Testis (tissue), 3 donors: ENCODE measurements around the gene SLC51A. TPM values are rescaled to one million over a fixed set of nuclear protein-coding genes. Genes with fewer than 3 reads are reported as not detected.
A peak's percentile ranks its signal among the peaks of the same experiment; 100 is the strongest.

Experiments used
- DNase-seq: peaks from one replicate; pipeline ENCODE4 v3.0.0-alpha.2; 2019
- H3K27ac ChIP-seq, 2 donors: fragments of 200-600 bp; sonication (generic); one replicate each; pipeline ENCODE4 v1.5.1; 2019
- H3K27me3 ChIP-seq: fragments of 200-600 bp; sonication (generic); one replicate; pipeline ENCODE4 v1.5.1; 2019
- H3K36me3 ChIP-seq: fragments of 200-600 bp; sonication (generic); one replicate; pipeline ENCODE4 v1.5.1; 2017; ENCODE audit warnings: low read depth; ENCODE audit errors: missing control alignments
- H3K4me1 ChIP-seq: fragments of 200-600 bp; sonication (generic); one replicate; pipeline ENCODE4 v1.5.1; 2019
- H3K4me3 ChIP-seq, 2 donors: fragments of 200-600 bp; sonication (generic); one replicate each; pipeline ENCODE4 v1.5.1; 2017 to 2019
- H3K9me3 ChIP-seq: fragments of 200-600 bp; sonication (generic); one replicate; pipeline ENCODE4 v1.5.1; 2017
- CTCF ChIP-seq, 3 experiments: fragments of 450-650 bp in 2 of 3; fragments of 200-600 bp in 1 of 3; sonication (generic) in 1 of 3; IDR thresholded peaks; one replicate each; pipeline ENCODE4 v1.5.1; 2016 to 2019; ENCODE audit warnings: antibody characterized with exemption in 3 of 3, mild to moderate bottlenecking in 2 of 3, moderate library complexity in 1 of 3
- POLR2A ChIP-seq: fragments of 450-650 bp; IDR thresholded peaks from one replicate; pipeline ENCODE4 v1.6.1; 2017; ENCODE audit warnings: antibody characterized with exemption, mild to moderate bottlenecking, moderate library complexity
- WGBS, 2 donors: methylation state at CpG; one replicate each; pipeline ENCODE4 v1.1.5; 2018; 5-methylcytosine and 5-hydroxymethylcytosine counted together
- intact Hi-C: fragments of 100-400 bp; cut with DNase I; formaldehyde crosslinking; loops from one replicate; pipeline ENCODE4 v1.15.1; 2023; ENCODE audit warnings: low total_unique reads
- polyA plus RNA-seq: library from polyadenylated mRNA; stranded (reverse); fragments of 350-450 nt; fragmentation: Illumina TruSeq; extraction: RNeasy Lipid Tissue Mini Kit (QIAGEN cat#74804); gene quantifications from one replicate; pipeline ENCODE4 v1.2.3, GENCODE V29; 2014; ENCODE audit warnings: low read depth, low replicate concordance; ENCODE audit not compliant: insufficient read depth
- total RNA-seq, 2 donors: library from RNA; depleted of rRNA; stranded (reverse); fragments of >200 nt; gene quantifications; one replicate each; pipeline ENCODE4 v1.2.3, GENCODE V29; 2016

The SLC51A gene
- total and polyA plus RNA-seq, 3 donors from 2014 or later, result 27.2 to 60.6 (median 35.1) TPM

DNA sequence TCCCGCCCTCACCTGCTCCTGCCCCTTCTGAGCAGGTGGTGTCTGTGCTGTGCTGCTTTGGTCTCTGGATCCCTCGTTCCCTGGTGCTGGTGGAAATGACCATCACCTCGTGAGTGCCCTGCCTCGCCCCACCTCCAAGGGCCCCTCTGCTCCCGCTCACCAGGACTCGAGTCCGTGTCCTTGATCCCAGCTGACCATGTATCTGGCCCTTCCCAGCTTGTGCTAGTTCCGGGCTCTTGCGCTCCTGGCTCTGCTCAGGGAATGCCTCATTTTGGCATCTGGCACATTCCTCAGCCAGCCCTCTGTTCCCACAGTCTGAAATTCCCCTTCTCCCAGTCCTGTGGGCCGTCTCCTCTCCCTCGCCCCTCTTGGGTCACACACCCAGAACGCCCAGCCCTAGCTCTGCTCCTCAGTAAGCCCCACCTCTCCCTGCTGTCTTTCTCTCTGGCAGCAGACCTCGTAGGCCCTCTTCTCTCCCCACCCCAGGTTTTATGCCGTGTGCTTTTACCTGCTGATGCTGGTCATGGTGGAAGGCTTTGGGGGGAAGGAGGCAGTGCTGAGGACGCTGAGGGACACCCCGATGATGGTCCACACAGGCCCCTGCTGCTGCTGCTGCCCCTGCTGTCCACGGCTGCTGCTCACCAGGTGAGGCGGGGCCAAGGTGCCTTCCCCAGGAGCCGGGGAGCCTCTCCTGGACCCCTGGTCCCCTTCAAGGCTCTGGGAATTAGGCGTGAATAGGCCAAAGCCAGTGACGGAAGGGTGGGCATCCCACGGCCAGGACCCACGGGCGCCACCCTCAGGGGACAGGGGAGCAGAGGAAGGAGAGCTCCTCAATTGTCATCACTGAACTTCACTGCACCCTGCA is 11.5 kb downstream of the SLC51A start:
- no peaks in the 10 kb centered on the region for H3K9me3 ChIP-seq
- no peaks in the 10 kb centered on the region for H3K27me3 ChIP-seq
- peak overlapping the region; percentile 83 to 91 for H3K27ac ChIP-seq
- TF ChIP-seq POLR2A (no peak), CTCF (IDR thresholded peaks at IDR 0.05) (no peak)
- 28 to 30% methylated on average over 14 to 24 of the region's 24 CpGs for WGBS, 2 donors
- intact Hi-C loops, result no loop called here
- peak overlapping the region in 1 of 2 donors; percentile 18 for H3K4me3 ChIP-seq
- peak; percentile 74 for DNase-seq
- H3K36me3 ChIP-seq, result no peaks in the 10 kb centered on the region
- peaks cover 57% of the 10 kb centered on the region for H3K4me1 ChIP-seq

- WGBS, 2 donors, result 94 to 95% methylated on average over 12 of the region's 12 CpGs
- intact Hi-C loops, result no loop called here
- TF ChIP-seq CTCF (IDR thresholded peaks at IDR 0.05) (no peak), POLR2A (no peak)
Measured at GRCh38 chr3:196232154-196232881, 16.0 kb downstream of the SLC51A start.

DNA sequence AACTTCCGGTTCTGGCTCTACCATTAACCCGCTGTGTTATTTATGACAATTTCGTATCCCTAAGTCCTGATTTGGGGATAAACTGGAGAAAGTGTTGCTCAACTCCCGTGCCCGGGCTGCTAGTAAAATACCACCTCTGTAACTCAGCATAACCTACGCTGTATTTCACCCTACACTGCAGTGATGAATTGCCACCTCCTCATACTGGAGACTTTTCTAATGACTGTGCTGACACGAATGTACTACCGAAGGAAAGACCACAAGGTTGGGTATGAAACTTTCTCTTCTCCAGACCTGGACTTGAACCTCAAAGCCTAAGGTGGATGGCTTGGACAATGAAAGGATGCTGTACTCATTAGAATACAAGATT is 16.5 kb downstream of the SLC51A start:
- intact Hi-C loops, result no loop called here
- WGBS, 2 donors, result 88 to 89% methylated on average over 8 of the region's 8 CpGs
- no peaks in the 10 kb centered on the region for H3K36me3 ChIP-seq
- no peak overlapping the region for H3K4me3 ChIP-seq
- H3K4me1 ChIP-seq, result peaks cover 59% of the 10 kb centered on the region
- no peak for DNase-seq
- no peaks in the 10 kb centered on the region for H3K27me3 ChIP-seq
- no peak overlapping the region for H3K27ac ChIP-seq
- no peak for TF ChIP-seq CTCF (IDR thresholded peaks at IDR 0.05)
- no peak for TF ChIP-seq POLR2A
- no peaks in the 10 kb centered on the region for H3K9me3 ChIP-seq

More at GRCh38 chr3:196232154-196232881, 16.0 kb downstream of the SLC51A start:
- no peak for DNase-seq
- Histone ChIP-seq H3K4me1 (peaks cover 59% of the 10 kb centered on the region), H3K4me3 (no peak overlapping the region), H3K9me3 (no peaks in the 10 kb centered on the region), H3K27ac (no peak overlapping the region), H3K36me3 (no peaks in the 10 kb centered on the region), H3K27me3 (no peaks in the 10 kb centered on the region)

DNA sequence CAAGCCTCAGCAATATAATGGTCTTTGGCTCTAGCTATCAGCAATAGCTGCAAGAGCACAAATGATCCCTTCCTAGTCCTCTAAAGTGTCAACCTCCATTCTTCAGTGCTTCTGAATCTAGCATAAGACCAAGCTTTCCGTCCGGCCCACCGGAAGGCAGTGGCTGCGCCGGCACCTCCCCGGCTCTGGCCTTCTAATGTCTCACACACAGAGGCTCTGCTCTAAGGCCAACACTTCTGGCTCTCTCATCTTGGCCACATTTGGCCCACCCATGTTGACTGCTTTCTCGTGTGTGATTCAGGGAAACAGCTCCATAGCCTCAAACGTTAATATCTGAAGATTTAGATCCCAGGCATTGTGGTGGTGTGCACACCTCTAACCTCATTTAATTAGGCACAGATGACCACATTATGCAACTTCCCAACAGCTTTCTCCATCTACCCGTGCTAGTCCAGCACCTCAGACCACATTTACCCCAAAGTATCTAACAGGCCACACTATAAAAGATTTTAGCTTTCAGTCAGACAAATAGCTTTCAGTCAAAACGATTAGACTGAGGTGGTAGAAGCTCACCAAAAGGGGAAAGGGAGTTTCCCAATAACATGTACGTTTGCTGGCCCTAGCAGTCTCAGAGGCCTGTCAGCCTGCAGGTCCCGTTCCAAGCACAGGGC is 19.3 kb downstream of the SLC51A start:
- no peaks in the 10 kb centered on the region for H3K9me3 ChIP-seq
- intact Hi-C loops, result no loop called here
- H3K4me3 ChIP-seq, result no peak overlapping the region
- no peaks in the 10 kb centered on the region for H3K27me3 ChIP-seq
- peaks cover 52% of the 10 kb centered on the region for H3K4me1 ChIP-seq
- WGBS, 2 donors, result 67 to 69% methylated on average over 12 of the region's 12 CpGs
- DNase-seq, result peak; percentile 74
- peak overlapping the region; percentile 67 to 83 for H3K27ac ChIP-seq
- H3K36me3 ChIP-seq, result no peaks in the 10 kb centered on the region
- TF ChIP-seq CTCF (IDR thresholded peaks at IDR 0.05) (no peak), POLR2A (no peak)
